Renal cortex interstitium (tissue), 11 donors: ENCODE measurements around the gene ASIC3. TPM values are rescaled to one million over a fixed set of nuclear protein-coding genes. Genes with fewer than 3 reads are reported as not detected.
"Not testable (repeated sequence)": the region's sequence is repeated elsewhere in the genome, so short reads cannot be mapped to it uniquely, and the experiment has no call there.

Source experiments
- DNase-seq, 11 donors: peaks; one replicate each; pipeline ENCODE4 v3.0.0-alpha.2; 2013; ENCODE audit warnings: low read depth in 9 of 11, low spot score in 4 of 11; ENCODE audit errors: extremely low read depth in 1 of 11
- polyA plus RNA-seq, 3 donors: library from polyadenylated mRNA; unstranded; fragments of 120-200 nt; gene quantifications; one replicate each; pipeline ENCODE4 v1.2.1, GENCODE V29; 2013; ENCODE audit not compliant: insufficient read length in 3 of 3

ASIC3 gene
- polyA plus RNA-seq, 3 donors: 1.3 to 2.5 (median 2.3) TPM

DNA sequence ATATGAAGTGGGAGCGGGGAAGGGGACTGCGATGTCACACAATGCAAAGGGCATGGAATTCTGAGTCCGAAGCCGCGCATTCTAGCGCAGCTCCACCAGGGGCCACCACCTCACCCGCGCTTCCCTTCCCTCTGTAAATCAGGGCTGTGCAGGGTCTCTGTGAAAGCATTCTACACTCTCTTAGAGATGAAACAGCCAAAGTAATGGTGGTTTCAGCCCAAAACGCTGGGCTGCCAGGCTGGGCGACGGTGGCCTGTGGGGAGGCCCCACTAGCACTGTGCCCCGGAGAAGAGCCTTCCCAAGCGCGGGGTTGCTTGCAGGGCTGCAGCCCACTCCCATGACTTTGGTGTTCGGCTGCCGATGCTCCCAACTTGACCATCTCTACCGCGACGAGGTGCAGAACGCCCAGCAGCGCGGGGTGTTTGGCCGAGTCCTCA, 35.4 kb upstream of the ASIC3 start:
- DNase-seq: no peak

- DNase-seq: no peak
These were observed 35.0 kb upstream of the ASIC3 start for GRCh38 chr7:151013356-151013732.

DNA sequence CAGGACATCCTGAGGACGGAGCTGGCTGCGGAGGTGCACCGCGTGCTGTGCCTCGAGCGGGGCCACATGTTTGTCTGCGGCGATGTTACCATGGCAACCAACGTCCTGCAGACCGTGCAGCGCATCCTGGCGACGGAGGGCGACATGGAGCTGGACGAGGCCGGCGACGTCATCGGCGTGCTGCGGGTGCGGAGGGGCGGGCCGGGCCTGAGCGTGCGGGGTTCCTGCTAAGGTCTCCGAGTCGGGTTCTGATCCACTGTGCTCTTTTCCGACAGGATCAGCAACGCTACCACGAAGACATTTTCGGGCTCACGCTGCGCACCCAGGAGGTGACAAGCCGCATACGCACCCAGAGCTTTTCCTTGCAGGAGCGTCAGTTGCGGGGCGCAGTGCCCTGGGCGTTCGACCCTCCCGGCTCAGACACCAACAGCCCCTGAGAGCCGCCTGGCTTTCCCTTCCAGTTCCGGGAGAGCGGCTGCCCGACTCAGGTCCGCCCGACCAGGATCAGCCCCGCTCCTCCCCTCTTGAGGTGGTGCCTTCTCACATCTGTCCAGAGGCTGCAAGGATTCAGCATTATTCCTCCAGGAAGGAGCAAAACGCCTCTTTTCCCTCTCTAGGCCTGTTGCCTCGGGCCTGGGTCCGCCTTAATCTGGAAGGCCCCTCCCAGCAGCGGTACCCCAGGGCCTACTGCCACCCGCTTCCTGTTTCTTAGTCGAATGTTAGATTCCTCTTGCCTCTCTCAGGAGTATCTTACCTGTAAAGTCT, 34.4 kb upstream of the ASIC3 start:
- peak in 7 of 11 donors; percentile 72 to 88 (median 84) for DNase-seq

GRCh38 chr7:151014950-151015349, 33.4 kb upstream of the ASIC3 start:
- DNase-seq: no peak

GRCh38 chr7:151015967-151016366, 32.4 kb upstream of the ASIC3 start:
- DNase-seq: no peak

- DNase-seq: no peak
These were observed 31.8 kb upstream of the ASIC3 start for GRCh38 chr7:151016505-151016904.

DNA sequence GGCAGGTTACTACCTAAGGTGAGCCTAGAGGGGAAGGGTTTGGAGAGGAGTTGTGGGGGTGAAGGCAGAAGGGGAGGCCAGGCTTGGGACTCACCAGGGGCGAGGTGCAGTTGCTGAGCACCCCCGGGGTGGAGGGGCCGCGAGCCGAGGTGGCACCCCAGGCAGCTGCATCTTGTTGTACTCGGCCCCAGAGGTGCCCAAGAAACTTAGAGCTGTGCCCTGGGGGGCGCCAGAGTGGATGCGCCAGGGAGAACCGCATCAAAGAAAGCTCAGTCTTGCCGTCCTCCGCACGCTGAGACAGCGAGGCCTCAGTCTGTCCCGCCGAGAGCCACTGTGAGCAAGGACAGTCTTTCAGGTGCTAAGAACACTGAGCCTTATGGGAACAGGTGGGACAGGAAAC, 31.4 kb upstream of the ASIC3 start:
- no peak for DNase-seq

DNA sequence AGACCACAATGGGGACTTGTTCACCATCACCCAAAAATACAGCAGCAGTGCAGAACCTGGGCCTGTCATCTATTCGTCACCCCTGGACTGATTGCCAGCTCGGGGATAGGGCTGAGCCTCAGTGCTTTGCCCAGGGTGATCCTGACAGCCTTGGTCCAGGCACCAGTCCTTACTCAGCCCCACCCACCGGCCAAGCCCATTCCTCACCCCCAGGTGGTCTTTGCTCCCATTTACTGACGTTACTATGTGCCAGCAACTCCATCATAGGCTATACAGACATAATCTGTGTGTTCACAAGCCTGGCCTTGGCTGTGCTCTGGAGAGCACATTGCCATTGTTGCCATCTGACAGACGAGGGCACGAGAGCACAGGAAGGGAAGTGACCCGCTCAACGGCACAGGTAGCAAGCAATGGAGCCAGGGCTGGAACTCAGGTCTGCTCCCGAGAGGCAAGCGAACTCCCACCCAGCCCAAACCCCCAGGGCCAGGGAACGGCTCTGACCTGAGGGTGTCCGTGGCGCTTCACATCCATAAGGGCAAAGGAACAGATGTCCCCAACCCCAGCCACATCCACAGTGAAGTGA, 30.9 kb upstream of the ASIC3 start:
- DNase-seq: no peak

DNA sequence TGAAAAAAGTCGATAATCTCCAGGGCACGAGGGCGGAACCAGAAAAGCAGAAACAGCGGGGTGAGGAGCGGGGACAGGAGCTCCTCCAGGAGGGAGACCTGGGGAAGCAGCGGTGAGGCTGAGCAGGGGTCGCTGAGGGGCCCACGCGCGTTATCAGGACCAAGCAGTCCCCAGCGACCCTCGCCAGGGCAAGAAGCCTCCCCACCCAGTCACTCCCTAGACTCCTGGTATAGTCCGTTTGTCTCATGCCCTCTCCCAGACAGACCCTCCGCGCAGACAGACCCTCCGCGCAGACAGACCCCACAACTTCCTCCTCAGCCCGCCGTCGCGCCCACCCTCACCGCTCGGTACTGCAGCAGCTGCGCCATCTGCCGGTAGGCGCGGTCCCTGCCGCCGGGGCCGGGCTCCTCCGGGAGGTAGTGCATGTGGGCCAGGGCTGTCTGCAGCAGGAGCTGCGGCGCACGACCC, 30.3 kb upstream of the ASIC3 start:
- no peak for DNase-seq

DNA sequence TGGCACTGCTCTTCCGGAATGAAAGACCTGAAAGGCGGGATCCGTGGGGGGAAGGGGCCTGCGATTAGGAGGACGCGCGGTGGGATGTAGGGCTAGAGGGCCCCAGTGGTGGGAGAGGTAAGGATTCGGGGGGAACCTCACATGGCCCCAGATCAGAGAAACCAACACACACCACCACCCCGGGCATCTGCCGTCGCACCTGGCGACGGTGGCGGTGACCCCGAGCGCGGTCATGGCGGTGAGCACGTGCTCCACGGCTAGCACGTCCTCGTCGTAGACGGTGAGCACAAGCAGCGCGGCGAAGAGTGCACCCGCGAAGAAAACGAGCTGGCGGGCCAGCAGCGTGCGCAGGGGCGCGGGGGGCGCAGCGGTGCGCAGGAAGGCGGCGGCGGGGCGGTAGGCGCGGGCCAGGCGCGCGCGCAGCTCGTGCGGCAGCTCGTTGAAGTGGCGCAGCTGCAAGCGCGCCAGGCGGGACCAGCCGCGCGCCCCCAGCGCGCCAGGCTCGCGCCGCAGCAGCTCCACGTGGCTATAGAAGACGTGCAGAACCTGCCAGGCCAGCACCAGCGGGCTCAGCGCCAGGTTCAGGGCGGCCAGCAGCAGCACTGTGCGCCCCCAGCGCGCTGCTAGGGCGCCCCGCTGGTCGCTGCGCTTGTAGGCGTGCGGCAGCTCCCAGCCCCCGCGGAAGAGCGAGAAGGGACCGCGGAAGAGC, 29.8 kb upstream of the ASIC3 start:
- DNase-seq: no peak

DNA sequence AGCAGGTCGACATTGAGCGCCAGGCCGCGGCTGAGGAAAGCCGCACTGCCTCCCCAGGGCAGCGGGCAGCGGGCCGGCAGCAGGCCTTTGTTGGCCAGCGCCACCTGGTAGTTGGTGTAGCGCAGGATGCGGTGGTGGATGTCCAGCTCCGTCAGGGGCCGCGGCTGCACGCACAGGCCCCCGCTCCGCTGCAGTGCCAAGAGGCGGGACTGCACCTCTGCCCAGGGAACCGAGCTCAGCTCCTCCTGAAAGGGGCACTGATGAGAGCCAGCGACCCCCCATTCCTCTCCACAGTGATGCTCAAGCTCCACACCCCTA, 29.2 kb upstream of the ASIC3 start:
- no peak for DNase-seq

DNA sequence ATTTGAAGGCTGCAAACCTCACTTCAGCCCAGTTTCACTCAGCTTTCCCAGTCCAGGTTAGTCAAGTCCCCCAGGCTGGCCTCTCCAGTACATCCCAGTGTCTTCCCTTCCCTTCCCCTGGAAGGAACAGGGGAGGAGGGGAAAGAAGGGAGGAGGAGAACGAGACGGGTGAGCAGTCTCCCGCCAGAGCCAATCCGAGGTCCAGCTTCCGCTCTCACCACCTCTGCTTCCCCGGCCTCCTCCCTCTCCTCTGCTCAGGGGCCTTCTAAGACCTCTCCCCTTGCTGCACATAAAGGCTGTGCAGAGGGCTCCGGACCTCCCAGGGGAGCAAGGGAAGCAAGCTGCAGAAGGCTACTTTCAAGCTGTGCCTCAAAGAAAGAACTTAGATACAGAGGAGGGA, 28.1 kb upstream of the ASIC3 start:
- DNase-seq: no peak

- no peak for DNase-seq
These were observed 25.1 kb upstream of the ASIC3 start for GRCh38 chr7:151023232-151023631.

GRCh38 chr7:151024435-151025056, 23.8 kb upstream of the ASIC3 start, which contains the start of gene ATG9B:
Gene ATG9B, minus strand, starts transcription at chr7:151024494. Its CDS starts 71 bp downstream, at chr7:151024423.
- no peak for DNase-seq

DNA sequence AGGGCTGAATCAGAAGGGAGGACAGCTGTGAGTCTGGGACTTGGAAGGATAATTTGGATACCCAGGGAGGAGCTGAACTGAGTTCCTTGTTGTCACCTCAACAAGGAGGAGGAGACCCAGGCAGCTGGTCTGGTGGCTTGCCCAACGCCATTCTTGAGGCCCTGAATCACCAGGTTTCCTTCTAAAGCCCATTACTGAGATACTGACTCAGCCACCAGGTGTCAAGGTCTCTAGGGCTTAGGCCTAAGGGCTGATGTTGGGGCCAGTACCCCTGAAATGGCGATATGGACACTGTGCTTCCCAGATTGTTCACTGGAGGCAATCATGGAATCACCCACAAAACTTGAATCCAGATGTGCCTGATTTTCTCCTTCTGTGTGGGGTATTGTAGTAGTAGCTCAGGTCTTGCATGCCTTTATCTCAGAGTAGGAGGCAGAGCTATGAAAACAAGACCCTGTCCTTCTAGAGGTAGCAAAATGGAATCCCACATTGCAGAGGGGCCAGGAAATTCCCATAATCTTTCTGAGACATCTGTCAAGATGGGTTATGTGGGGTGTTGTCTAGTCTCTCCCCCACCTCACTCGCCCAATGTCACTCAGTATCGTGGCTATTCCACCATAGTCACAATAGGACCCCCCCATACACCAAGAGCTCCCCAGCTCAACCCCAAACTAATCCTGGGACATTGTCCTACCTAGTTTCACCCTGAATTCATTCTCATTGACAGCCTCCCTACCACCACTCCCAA, 22.2 kb upstream of the ASIC3 start:
- DNase-seq: no peak

DNA sequence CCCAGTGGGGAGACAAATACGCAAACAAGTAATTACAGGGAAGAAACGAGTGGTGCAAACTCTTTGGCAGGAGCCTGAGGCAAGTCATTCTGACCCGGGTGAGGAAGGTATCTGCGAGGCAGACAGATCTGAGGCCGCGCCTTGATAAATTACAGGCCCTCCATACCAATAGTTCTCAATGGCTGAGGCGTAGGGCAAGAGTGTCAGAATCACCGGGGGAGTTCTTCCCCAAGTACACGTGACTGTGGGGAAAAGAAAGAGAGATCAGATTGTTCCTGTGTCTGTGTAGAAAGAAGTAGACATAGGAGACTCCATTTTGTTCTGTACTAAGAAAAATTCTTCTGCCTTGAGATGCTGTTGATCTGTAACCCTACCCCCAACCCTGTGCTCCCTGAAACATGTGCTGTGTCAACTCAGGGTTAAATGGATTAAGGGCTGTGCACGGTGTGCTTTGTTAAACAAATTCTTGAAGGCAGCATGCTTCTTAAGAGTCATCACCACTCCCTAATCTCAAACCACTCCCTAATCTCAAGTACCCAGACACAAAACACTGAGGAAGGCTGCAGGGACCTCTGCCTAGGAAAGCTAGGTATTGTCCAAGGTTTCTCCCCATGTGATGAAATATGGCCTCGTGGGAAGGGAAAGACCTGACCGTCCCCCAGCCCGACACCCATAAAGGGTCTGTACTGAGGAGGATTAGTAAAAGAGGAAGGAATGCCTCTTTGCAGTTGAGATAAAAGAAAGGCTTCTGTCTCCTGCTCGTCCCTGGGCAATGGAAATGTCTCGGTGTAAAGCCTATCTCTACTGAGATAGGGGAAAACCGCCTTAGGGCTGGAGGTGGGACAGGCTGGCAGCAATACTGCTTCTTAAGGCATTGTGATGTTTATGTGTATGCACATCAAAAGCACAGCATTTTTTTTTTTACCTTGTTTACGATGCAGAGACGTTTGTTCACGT, 21.3 kb upstream of the ASIC3 start:
- DNase-seq: not testable (repeated sequence)

GRCh38 chr7:151027728-151028130, 20.6 kb upstream of the ASIC3 start:
- not testable (repeated sequence) for DNase-seq
